Measurements from ENCODE around the gene SUGCT.

Gene SUGCT

GRCh38 chr7:40519009-40519408 is 384.2 kb downstream of the SUGCT start:
- H3K9ac ChIP-seq (ENCODE audit: insufficient read length, low read depth), result no peak overlapping the region
- H3K9me3 ChIP-seq (ENCODE audit: insufficient read depth, low read length), result no peaks in the 10 kb centered on the region
- H3K4me3 ChIP-seq (ENCODE audit: insufficient read length, low read depth), result no peak overlapping the region
- no peaks in the 10 kb centered on the region for H3K36me3 ChIP-seq (ENCODE audit: insufficient read depth, insufficient read length, low read length)
- H3K4me1 ChIP-seq (ENCODE audit: insufficient read depth, insufficient read length), result no peaks in the 10 kb centered on the region
- no peak for TF ChIP-seq YY1 (IDR thresholded peaks at IDR 0.05; ENCODE audit: insufficient read depth, insufficient read length)
- no peak for TF ChIP-seq SUZ12 (IDR thresholded peaks at IDR 0.05; ENCODE audit: extremely low read depth, insufficient read depth, insufficient read length)
- no peak for TF ChIP-seq ZNF274 (IDR thresholded peaks at IDR 0.05; ENCODE audit: low read depth, low read length)
- H3K27me3 ChIP-seq (ENCODE audit: insufficient read depth, insufficient read length), result no peaks in the 10 kb centered on the region
- no peak for DNase-seq (ENCODE audit: low read depth, low spot score)

GRCh38 chr7:40520986-40521738 is 386.4 kb downstream of the SUGCT start:
- TF ChIP-seq ZNF274 (IDR thresholded peaks at IDR 0.05; ENCODE audit: low read depth, low read length) (no peak), YY1 (IDR thresholded peaks at IDR 0.05; ENCODE audit: insufficient read depth, insufficient read length) (no peak), SUZ12 (IDR thresholded peaks at IDR 0.05; ENCODE audit: extremely low read depth, insufficient read depth, insufficient read length) (no peak)

GRCh38 chr7:40525764-40526163 is 391.0 kb downstream of the SUGCT start:
- Histone ChIP-seq H3K27me3 (ENCODE audit: insufficient read depth, insufficient read length) (no peaks in the 10 kb centered on the region), H3K9me3 (ENCODE audit: insufficient read depth, low read length) (no peaks in the 10 kb centered on the region), H3K36me3 (ENCODE audit: insufficient read depth, insufficient read length, low read length) (no peaks in the 10 kb centered on the region), H3K4me1 (ENCODE audit: insufficient read depth, insufficient read length) (no peaks in the 10 kb centered on the region), H3K4me3 (ENCODE audit: insufficient read length, low read depth) (no peak overlapping the region), H3K9ac (ENCODE audit: insufficient read length, low read depth) (no peak overlapping the region)
- DNase-seq (ENCODE audit: low read depth, low spot score), result no peak
- no peak for TF ChIP-seq SUZ12 (IDR thresholded peaks at IDR 0.05; ENCODE audit: extremely low read depth, insufficient read depth, insufficient read length)
- no peak for TF ChIP-seq ZNF274 (IDR thresholded peaks at IDR 0.05; ENCODE audit: low read depth, low read length)
- TF ChIP-seq YY1 (IDR thresholded peaks at IDR 0.05; ENCODE audit: insufficient read depth, insufficient read length), result no peak

More at GRCh38 chr7:40520986-40521738, 386.4 kb downstream of the SUGCT start:
- no peak overlapping the region for H3K4me3 ChIP-seq (ENCODE audit: insufficient read length, low read depth)
- H3K27me3 ChIP-seq (ENCODE audit: insufficient read depth, insufficient read length), result no peaks in the 10 kb centered on the region
- H3K4me1 ChIP-seq (ENCODE audit: insufficient read depth, insufficient read length), result no peaks in the 10 kb centered on the region
- no peaks in the 10 kb centered on the region for H3K36me3 ChIP-seq (ENCODE audit: insufficient read depth, insufficient read length, low read length)
- H3K9me3 ChIP-seq (ENCODE audit: insufficient read depth, low read length), result no peaks in the 10 kb centered on the region
- no peak overlapping the region for H3K9ac ChIP-seq (ENCODE audit: insufficient read length, low read depth)
- no peak for DNase-seq (ENCODE audit: low read depth, low spot score)

DNA sequence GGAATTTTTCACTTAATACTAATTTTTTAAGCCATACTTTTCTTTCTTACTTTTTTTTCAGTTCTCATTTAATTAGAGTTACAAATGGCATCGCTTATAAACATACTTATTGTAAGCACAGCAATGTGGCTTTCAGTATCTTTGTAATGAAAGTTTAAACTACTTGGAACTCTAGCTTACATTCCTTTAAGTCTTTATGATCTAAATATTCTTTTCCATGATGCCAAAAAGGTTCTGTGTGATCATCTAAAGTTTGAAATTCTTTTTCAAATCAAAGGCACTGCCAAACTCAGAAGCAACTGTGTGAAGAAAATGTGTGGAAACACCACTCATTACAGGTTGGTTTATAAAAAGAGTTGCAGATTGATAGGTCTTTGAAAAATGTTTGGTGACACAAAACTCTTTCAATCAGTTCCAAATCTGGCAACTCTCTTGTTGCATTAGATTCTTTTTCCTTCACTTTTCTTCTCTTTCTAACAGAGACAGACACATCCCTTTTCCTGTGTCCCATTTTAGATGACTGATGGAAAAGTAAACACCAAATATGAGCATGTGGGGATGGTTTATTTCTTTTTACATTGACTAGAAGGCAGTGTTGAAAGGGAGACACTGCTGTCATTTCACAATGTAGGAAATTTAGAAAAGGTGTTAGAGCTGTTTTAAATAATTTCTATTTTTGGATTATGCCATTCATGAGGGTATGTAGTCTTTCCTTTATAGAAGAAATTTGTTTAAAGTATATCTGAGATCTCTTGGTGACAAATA is 392.3 kb downstream of the SUGCT start:
- DNase-seq (ENCODE audit: low read depth, low spot score), result no peak
- no peaks in the 10 kb centered on the region for H3K36me3 ChIP-seq (ENCODE audit: insufficient read depth, insufficient read length, low read length)

GRCh38 chr7:40527723-40528122 is 392.9 kb downstream of the SUGCT start:
- Histone ChIP-seq H3K27me3 (ENCODE audit: insufficient read depth, insufficient read length) (no peaks in the 10 kb centered on the region), H3K9ac (ENCODE audit: insufficient read length, low read depth) (no peak overlapping the region), H3K4me1 (ENCODE audit: insufficient read depth, insufficient read length) (no peaks in the 10 kb centered on the region)

More for the DNA sequence above, 392.3 kb downstream of the SUGCT start:
- Histone ChIP-seq H3K27me3 (ENCODE audit: insufficient read depth, insufficient read length) (no peaks in the 10 kb centered on the region), H3K4me1 (ENCODE audit: insufficient read depth, insufficient read length) (no peaks in the 10 kb centered on the region), H3K9me3 (ENCODE audit: insufficient read depth, low read length) (no peaks in the 10 kb centered on the region), H3K9ac (ENCODE audit: insufficient read length, low read depth) (no peak overlapping the region), H3K4me3 (ENCODE audit: insufficient read length, low read depth) (no peak overlapping the region)
- no peak for TF ChIP-seq SUZ12 (IDR thresholded peaks at IDR 0.05; ENCODE audit: extremely low read depth, insufficient read depth, insufficient read length)
- no peak for TF ChIP-seq ZNF274 (IDR thresholded peaks at IDR 0.05; ENCODE audit: low read depth, low read length)
- TF ChIP-seq YY1 (IDR thresholded peaks at IDR 0.05; ENCODE audit: insufficient read depth, insufficient read length), result no peak

DNA sequence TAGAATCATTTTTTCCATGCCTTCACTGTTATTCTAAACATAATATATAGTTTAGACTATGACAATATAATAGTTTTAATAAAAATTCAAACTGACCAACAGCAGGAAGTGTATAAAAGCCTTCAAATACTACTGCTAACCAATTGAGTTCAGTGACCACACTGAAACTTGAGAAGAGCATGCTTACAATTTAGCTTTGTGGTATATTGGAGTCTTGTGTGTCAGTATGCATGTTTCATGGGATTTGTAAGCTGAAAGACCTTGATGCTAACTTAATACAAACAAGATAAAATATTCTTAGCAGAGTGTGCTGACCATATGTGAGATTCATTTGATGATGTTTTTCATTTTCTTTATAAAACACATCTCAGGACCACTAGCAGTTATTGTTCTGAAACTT is 395.5 kb downstream of the SUGCT start:
- Histone ChIP-seq H3K27me3 (ENCODE audit: insufficient read depth, insufficient read length) (no peaks in the 10 kb centered on the region), H3K36me3 (ENCODE audit: insufficient read depth, insufficient read length, low read length) (no peaks in the 10 kb centered on the region), H3K4me3 (ENCODE audit: insufficient read length, low read depth) (no peak overlapping the region), H3K9ac (ENCODE audit: insufficient read length, low read depth) (no peak overlapping the region), H3K9me3 (ENCODE audit: insufficient read depth, low read length) (no peaks in the 10 kb centered on the region), H3K4me1 (ENCODE audit: insufficient read depth, insufficient read length) (no peaks in the 10 kb centered on the region)
- TF ChIP-seq ZNF274 (IDR thresholded peaks at IDR 0.05; ENCODE audit: low read depth, low read length) (no peak), SUZ12 (IDR thresholded peaks at IDR 0.05; ENCODE audit: extremely low read depth, insufficient read depth, insufficient read length) (no peak), YY1 (IDR thresholded peaks at IDR 0.05; ENCODE audit: insufficient read depth, insufficient read length) (no peak)
- no peak for DNase-seq (ENCODE audit: low read depth, low spot score)

More at GRCh38 chr7:40527723-40528122, 392.9 kb downstream of the SUGCT start:
- H3K4me3 ChIP-seq (ENCODE audit: insufficient read length, low read depth), result no peak overlapping the region
- no peaks in the 10 kb centered on the region for H3K36me3 ChIP-seq (ENCODE audit: insufficient read depth, insufficient read length, low read length)
- TF ChIP-seq YY1 (IDR thresholded peaks at IDR 0.05; ENCODE audit: insufficient read depth, insufficient read length), result no peak
- no peak for TF ChIP-seq SUZ12 (IDR thresholded peaks at IDR 0.05; ENCODE audit: extremely low read depth, insufficient read depth, insufficient read length)
- TF ChIP-seq ZNF274 (IDR thresholded peaks at IDR 0.05; ENCODE audit: low read depth, low read length), result no peak
- DNase-seq (ENCODE audit: low read depth, low spot score), result no peak
- no peaks in the 10 kb centered on the region for H3K9me3 ChIP-seq (ENCODE audit: insufficient read depth, low read length)

DNA sequence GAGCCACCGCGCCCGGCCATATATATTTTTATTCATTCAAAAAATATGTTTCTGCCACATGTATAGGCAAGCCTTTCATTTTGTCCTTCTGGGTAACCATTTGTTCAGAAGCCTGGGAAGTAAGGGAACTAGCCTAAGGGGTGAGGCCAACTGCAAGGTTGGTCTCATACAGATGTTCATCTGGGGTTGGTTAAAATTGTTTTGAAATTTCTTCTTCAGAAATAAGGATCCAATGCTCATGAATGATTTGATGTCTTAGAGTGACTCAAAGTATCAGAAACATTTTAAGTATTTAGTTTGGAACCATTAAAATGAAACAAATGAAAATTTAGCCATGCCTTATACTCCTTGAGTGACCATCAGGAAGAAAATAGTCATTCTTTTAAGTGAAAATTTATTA is 397.2 kb downstream of the SUGCT start:
- TF ChIP-seq SUZ12 (IDR thresholded peaks at IDR 0.05; ENCODE audit: extremely low read depth, insufficient read depth, insufficient read length) (no peak), YY1 (IDR thresholded peaks at IDR 0.05; ENCODE audit: insufficient read depth, insufficient read length) (no peak), ZNF274 (IDR thresholded peaks at IDR 0.05; ENCODE audit: low read depth, low read length) (no peak)
- H3K9ac ChIP-seq (ENCODE audit: insufficient read length, low read depth), result no peak overlapping the region
- no peaks in the 10 kb centered on the region for H3K27me3 ChIP-seq (ENCODE audit: insufficient read depth, insufficient read length)
- no peaks in the 10 kb centered on the region for H3K4me1 ChIP-seq (ENCODE audit: insufficient read depth, insufficient read length)
- no peak for DNase-seq (ENCODE audit: low read depth, low spot score)
- H3K9me3 ChIP-seq (ENCODE audit: insufficient read depth, low read length), result no peaks in the 10 kb centered on the region
- no peaks in the 10 kb centered on the region for H3K36me3 ChIP-seq (ENCODE audit: insufficient read depth, insufficient read length, low read length)
- H3K4me3 ChIP-seq (ENCODE audit: insufficient read length, low read depth), result no peak overlapping the region
